HG03354 (cell line): ENCODE measurements around the gene KCNQ5.
"Not testable (repeated sequence)": the region's sequence is repeated elsewhere in the genome, so short reads cannot be mapped to it uniquely, and the experiment has no call there.

Experiments used
- ATAC-seq: cut with Tn5 transposase; IDR thresholded peaks from one replicate; pipeline ENCODE4 v1.9.1; 2021; ENCODE audit warnings: mild to moderate bottlenecking; ENCODE audit not compliant: unreplicated experiment, poor library complexity, severe bottlenecking

KCNQ5 gene

GRCh38 chr6:72967329-72967728, 345.5 kb downstream of the KCNQ5 start:
- no peak for ATAC-seq

- no peak for ATAC-seq
Observed at GRCh38 chr6:72968704-72969103, 346.8 kb downstream of the KCNQ5 start.

GRCh38 chr6:72969666-72970065, 347.8 kb downstream of the KCNQ5 start:
- no peak for ATAC-seq

- ATAC-seq, result no peak
Observed at GRCh38 chr6:72972579-72972978, 350.7 kb downstream of the KCNQ5 start.

GRCh38 chr6:72974276-72974675, 352.4 kb downstream of the KCNQ5 start:
- no peak for ATAC-seq

GRCh38 chr6:72975352-72975752, 353.5 kb downstream of the KCNQ5 start:
- ATAC-seq, result peak; percentile 63

GRCh38 chr6:72976484-72976883, 354.6 kb downstream of the KCNQ5 start:
- no peak for ATAC-seq

- ATAC-seq, result peak; percentile 92
Observed at GRCh38 chr6:72977114-72977513, 355.2 kb downstream of the KCNQ5 start.

- not testable (repeated sequence) for ATAC-seq
Observed at GRCh38 chr6:72978808-72979207, 356.9 kb downstream of the KCNQ5 start.

GRCh38 chr6:72984189-72984831, 362.4 kb downstream of the KCNQ5 start:
- not testable (repeated sequence) for ATAC-seq

- no peak for ATAC-seq
Observed at GRCh38 chr6:72984981-72985665, 363.3 kb downstream of the KCNQ5 start.

GRCh38 chr6:72987301-72987700, 365.4 kb downstream of the KCNQ5 start:
- no peak for ATAC-seq

- ATAC-seq, result no peak
Observed at GRCh38 chr6:72999995-73000394, 378.1 kb downstream of the KCNQ5 start.

GRCh38 chr6:73000460-73000859, 378.6 kb downstream of the KCNQ5 start:
- ATAC-seq, result no peak

GRCh38 chr6:73002588-73002987, 380.7 kb downstream of the KCNQ5 start:
- ATAC-seq, result no peak

GRCh38 chr6:73003302-73003701, 381.4 kb downstream of the KCNQ5 start:
- no peak for ATAC-seq

GRCh38 chr6:73004231-73004630, 382.4 kb downstream of the KCNQ5 start:
- no peak for ATAC-seq

GRCh38 chr6:73004861-73005260, 383.0 kb downstream of the KCNQ5 start:
- peak; percentile 69 for ATAC-seq

GRCh38 chr6:73006146-73006545, 384.3 kb downstream of the KCNQ5 start:
- ATAC-seq, result no peak

GRCh38 chr6:73011945-73012344, 390.1 kb downstream of the KCNQ5 start:
- ATAC-seq, result no peak

GRCh38 chr6:73017476-73017875, 395.6 kb downstream of the KCNQ5 start:
- no peak for ATAC-seq
